Fibroblast of skin of abdomen (primary cell): Measurements from ENCODE around the gene KMT5C. TPM values are rescaled to one million over a fixed set of nuclear protein-coding genes. Genes with fewer than 3 reads are reported as not detected.
A peak's percentile ranks its signal among the peaks of the same experiment; 100 is the strongest.

Source experiments
- DNase-seq: peaks from one replicate; pipeline ENCODE4 v3.0.0-alpha.2; 2013
- polyA plus RNA-seq, 2 experiments: library from polyadenylated mRNA; unstranded; fragments of 120-200 nt; gene quantifications; one replicate each; pipeline ENCODE4 v1.2.1, GENCODE V29; 2013; ENCODE audit not compliant: insufficient read length in 2 of 2

KMT5C gene
- polyA plus RNA-seq (2013, experiment 1 of 2; ENCODE audit: insufficient read length): 6.0 TPM
- polyA plus RNA-seq (2013, experiment 2 of 2; ENCODE audit: insufficient read length): 5.6 TPM

GRCh38 chr19:55339105-55339888 is at the start of gene KMT5C:
TSS of gene KMT5C (plus strand) at chr19:55339876. CDS start at chr19:55341937, 2,061 bp downstream.
- peak; percentile 100 for DNase-seq

GRCh38 chr19:55297267-55297666 is 42.4 kb upstream of the KMT5C start:
- DNase-seq: no peak

GRCh38 chr19:55299991-55300390 is 39.7 kb upstream of the KMT5C start:
- no peak for DNase-seq

GRCh38 chr19:55300886-55301458 is 38.7 kb upstream of the KMT5C start:
- DNase-seq: no peak

- DNase-seq: peak; percentile 71
These were observed 38.0 kb upstream of the KMT5C start for GRCh38 chr19:55301459-55302317.

GRCh38 chr19:55302318-55302703 is 37.4 kb upstream of the KMT5C start:
- DNase-seq: no peak

- DNase-seq: no peak
These were observed 36.2 kb upstream of the KMT5C start for GRCh38 chr19:55303477-55303876.

GRCh38 chr19:55304279-55304978 is 35.2 kb upstream of the KMT5C start:
- DNase-seq: peak; percentile 30

- DNase-seq: no peak
These were observed 34.7 kb upstream of the KMT5C start for GRCh38 chr19:55304980-55305379.

- no peak for DNase-seq
These were observed 34.2 kb upstream of the KMT5C start for GRCh38 chr19:55305491-55305890.

- no peak for DNase-seq
These were observed 33.6 kb upstream of the KMT5C start for GRCh38 chr19:55305983-55306562.

- no peak for DNase-seq
These were observed 33.0 kb upstream of the KMT5C start for GRCh38 chr19:55306712-55307111.

- no peak for DNase-seq
These were observed 31.4 kb upstream of the KMT5C start for GRCh38 chr19:55308281-55308680.

- no peak for DNase-seq
These were observed 30.2 kb upstream of the KMT5C start for GRCh38 chr19:55309448-55309847.

GRCh38 chr19:55310498-55310897 is 29.2 kb upstream of the KMT5C start:
- DNase-seq: no peak

GRCh38 chr19:55311397-55311796 is 28.3 kb upstream of the KMT5C start:
- DNase-seq: no peak

- DNase-seq: no peak
These were observed 27.9 kb upstream of the KMT5C start for GRCh38 chr19:55311797-55312196.

- DNase-seq: no peak
These were observed 26.8 kb upstream of the KMT5C start for GRCh38 chr19:55312621-55313512.

GRCh38 chr19:55314396-55314795 is 25.3 kb upstream of the KMT5C start:
- no peak for DNase-seq

- no peak for DNase-seq
These were observed 23.6 kb upstream of the KMT5C start for GRCh38 chr19:55315956-55316525.

- DNase-seq: no peak
These were observed 23.0 kb upstream of the KMT5C start for GRCh38 chr19:55316646-55317045.
